GM18951 (cell line): Measurements from ENCODE around the gene SIM1.

Source experiments
- POLR2A ChIP-seq: IDR thresholded peaks from 4 replicates; pipeline ENCODE4 v1.6.1; 2011; ENCODE audit warnings: mild to moderate bottlenecking; ENCODE audit not compliant: insufficient read length, insufficient read depth; ENCODE audit errors: extremely low read depth
- in situ Hi-C: fragments of 300-500 bp; cut with MboI; formaldehyde crosslinking; loops from one replicate; pipeline ENCODE4 v1.12.0; 2022; ENCODE audit warnings: low sequenced_read_pairs, mixed read lengths, inconsistent platforms; ENCODE audit not compliant: unreplicated experiment

SIM1 gene

GRCh38 chr6:100447081-100447899, 17.4 kb downstream of the SIM1 start:
- in situ Hi-C loops = no loop called here

GRCh38 chr6:100446115-100447080, 18.3 kb downstream of the SIM1 start:
- in situ Hi-C loops = no loop called here

More at GRCh38 chr6:100447081-100447899, 17.4 kb downstream of the SIM1 start:
- TF ChIP-seq POLR2A = no peak

GRCh38 chr6:100445512-100445911, 19.2 kb downstream of the SIM1 start:
- in situ Hi-C loops = no loop called here

More at GRCh38 chr6:100446115-100447080, 18.3 kb downstream of the SIM1 start:
- TF ChIP-seq POLR2A = no peak

GRCh38 chr6:100440935-100441334, 23.8 kb downstream of the SIM1 start:
- no peak for TF ChIP-seq POLR2A
- in situ Hi-C loops = no loop called here

More at GRCh38 chr6:100445512-100445911, 19.2 kb downstream of the SIM1 start:
- TF ChIP-seq POLR2A = no peak

GRCh38 chr6:100435299-100435698, 29.4 kb downstream of the SIM1 start:
- in situ Hi-C loops = no loop called here
- no peak for TF ChIP-seq POLR2A

- in situ Hi-C loops = no loop called here
- no peak for TF ChIP-seq POLR2A
Measured at GRCh38 chr6:100433726-100434435, 30.8 kb downstream of the SIM1 start.

GRCh38 chr6:100432136-100432535, 32.6 kb downstream of the SIM1 start:
- in situ Hi-C loops = no loop called here
- TF ChIP-seq POLR2A = no peak

GRCh38 chr6:100430962-100431361, 33.8 kb downstream of the SIM1 start:
- in situ Hi-C loops = no loop called here
- no peak for TF ChIP-seq POLR2A

- TF ChIP-seq POLR2A = no peak
- in situ Hi-C loops = no loop called here
Measured at GRCh38 chr6:100427452-100427851, 37.3 kb downstream of the SIM1 start.

GRCh38 chr6:100426744-100427338, 37.9 kb downstream of the SIM1 start:
- TF ChIP-seq POLR2A = no peak
- in situ Hi-C loops = no loop called here

GRCh38 chr6:100426241-100426640, 38.5 kb downstream of the SIM1 start:
- in situ Hi-C loops = no loop called here
- no peak for TF ChIP-seq POLR2A

GRCh38 chr6:100420711-100421110, 44.0 kb downstream of the SIM1 start:
- in situ Hi-C loops = no loop called here

GRCh38 chr6:100417036-100417435, 47.7 kb downstream of the SIM1 start:
- TF ChIP-seq POLR2A = no peak
- in situ Hi-C loops = no loop called here

More at GRCh38 chr6:100420711-100421110, 44.0 kb downstream of the SIM1 start:
- no peak for TF ChIP-seq POLR2A

GRCh38 chr6:100415768-100416167, 49.0 kb downstream of the SIM1 start:
- no peak for TF ChIP-seq POLR2A
- in situ Hi-C loops = no loop called here
